GM21528 (cell line): ENCODE data around the gene ABO.
"Not testable (repeated sequence)": the region's sequence is repeated elsewhere in the genome, so short reads cannot be mapped to it uniquely, and the experiment has no call there.

ENCODE experiments used
- ATAC-seq: cut with Tn5 transposase; IDR thresholded peaks from one replicate; pipeline ENCODE4 v1.9.1; 2021; ENCODE audit warnings: mild to moderate bottlenecking, moderate library complexity; ENCODE audit not compliant: unreplicated experiment, low FRiP score

ABO gene

GRCh38 chr9:133248726-133249295, 26.2 kb downstream of the ABO start:
- no peak for ATAC-seq

- ATAC-seq = no peak
Measured at GRCh38 chr9:133247632-133248031, 27.4 kb downstream of the ABO start.

DNA sequence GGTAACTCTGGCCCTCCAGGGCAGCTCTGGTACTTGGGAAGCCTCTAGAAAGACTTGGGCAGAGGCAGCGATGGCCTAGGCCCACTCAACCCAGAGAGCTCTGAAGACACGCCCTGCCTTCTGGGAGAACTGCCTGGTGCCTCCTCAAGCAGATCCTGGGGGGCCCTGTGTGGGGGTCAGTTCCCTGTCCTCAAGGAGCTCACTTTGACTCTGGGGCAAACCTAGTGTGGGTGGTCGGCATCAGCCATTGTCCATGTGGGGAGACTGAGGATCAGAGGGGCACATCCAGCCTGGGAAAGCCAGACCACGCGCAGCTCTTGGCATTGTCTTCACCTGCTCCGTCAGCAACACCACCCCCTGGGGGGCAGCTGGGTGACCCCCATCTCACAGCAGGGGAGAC, 28.0 kb downstream of the ABO start:
- ATAC-seq = no peak

DNA sequence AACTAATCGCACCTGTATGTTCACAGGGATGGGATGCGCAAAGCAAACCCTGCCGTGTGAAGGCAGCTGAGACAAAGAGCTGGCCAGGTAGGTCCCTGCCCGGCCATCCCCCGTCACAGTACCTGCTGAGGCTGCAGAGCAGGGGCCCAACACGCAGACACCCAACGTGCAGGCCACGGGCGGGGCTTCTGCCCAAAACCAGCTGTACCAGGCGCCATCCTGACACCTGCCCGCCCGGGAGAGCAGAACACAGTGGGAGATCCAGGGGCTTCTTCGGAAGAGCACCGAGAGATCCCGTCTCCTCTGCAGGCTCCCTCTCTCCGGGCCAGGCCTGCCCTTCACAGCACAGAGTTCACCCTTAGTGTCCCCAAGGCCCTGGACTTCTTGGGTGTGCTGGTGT, 28.4 kb downstream of the ABO start:
- ATAC-seq = no peak

- ATAC-seq = no peak
Measured at GRCh38 chr9:133242991-133243390, 32.0 kb downstream of the ABO start.

DNA sequence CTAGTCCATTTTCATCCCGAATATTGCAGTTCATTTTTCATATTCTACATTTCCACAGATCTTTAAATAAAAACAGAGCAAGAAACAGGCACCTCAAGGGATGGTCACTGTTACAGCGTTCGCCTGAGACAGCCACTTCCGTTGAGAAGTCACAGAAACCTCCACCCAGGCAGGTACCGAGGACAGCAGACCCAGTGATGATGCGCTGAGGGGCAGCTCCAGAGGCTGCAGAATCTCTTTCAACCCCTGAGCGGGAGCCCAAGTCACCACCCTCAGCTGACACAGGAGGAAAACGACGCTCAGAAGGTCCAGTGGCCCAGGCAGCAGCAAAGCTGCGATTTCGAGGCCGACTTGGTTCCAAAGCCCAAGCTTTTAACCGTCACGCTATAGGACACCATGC, 32.8 kb downstream of the ABO start:
- ATAC-seq = no peak

DNA sequence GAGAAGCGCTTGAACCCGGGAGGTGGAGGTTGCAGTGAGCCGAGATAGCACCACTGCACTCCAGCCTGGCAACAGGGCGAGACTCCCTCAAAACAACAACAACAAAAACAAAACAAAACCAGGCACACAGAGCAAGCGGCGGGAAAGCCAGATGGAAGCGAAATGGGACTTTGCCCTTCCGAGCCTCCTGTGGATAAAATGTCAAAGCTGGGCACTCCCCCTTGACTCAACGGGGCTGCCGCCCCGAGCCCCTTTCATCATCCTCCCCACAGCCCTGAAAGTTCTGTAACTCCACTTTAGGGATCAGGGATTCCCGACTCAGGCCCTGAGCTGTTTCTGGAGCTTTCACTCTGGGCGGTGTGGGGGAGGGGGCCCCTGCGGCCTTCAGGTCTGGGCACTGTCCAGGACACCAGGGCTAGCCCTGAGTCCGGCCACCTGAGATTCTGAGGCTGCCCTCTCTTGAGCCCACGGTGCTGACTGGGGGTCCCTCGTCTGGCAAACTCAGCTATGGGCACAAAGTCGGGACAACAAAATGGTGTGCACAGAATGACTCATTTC, 35.4 kb downstream of the ABO start:
- ATAC-seq = no peak

DNA sequence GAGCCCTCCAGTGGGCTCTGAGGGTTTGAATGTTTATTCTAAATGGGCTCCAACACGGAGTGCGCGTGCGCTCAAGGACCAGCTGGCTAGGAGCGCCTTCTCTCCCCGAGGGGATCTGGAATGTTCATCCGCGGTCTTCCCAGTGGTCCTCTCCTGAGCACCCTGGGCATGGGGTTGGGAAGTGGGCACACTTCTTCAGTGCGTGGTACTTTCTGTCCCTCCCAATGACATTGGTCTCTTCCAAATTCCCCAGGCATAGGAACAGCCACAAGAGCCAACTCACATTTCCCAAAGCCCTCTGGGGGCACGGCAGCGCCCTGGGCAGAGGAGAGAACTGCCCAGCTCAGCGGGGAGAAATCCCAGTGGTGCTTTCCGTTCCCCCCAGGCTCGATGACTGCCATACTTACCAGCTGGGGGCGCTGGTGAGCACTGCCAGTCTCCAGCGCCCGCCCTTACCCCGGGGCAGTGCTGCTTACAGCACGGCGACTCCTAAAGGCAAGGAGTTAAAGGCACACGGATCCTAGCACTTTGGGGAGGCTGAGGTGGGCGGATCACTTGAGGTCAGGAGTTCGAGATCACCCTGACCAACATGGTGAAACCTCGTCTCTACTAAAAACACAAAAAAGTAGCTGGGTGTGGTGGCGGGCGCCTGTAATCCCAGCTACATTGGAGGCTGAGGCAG, 36.0 kb downstream of the ABO start:
- ATAC-seq = no peak

GRCh38 chr9:133238272-133238850, 36.6 kb downstream of the ABO start:
- ATAC-seq = no peak

- no peak for ATAC-seq
Measured at GRCh38 chr9:133237035-133237731, 37.8 kb downstream of the ABO start.

DNA sequence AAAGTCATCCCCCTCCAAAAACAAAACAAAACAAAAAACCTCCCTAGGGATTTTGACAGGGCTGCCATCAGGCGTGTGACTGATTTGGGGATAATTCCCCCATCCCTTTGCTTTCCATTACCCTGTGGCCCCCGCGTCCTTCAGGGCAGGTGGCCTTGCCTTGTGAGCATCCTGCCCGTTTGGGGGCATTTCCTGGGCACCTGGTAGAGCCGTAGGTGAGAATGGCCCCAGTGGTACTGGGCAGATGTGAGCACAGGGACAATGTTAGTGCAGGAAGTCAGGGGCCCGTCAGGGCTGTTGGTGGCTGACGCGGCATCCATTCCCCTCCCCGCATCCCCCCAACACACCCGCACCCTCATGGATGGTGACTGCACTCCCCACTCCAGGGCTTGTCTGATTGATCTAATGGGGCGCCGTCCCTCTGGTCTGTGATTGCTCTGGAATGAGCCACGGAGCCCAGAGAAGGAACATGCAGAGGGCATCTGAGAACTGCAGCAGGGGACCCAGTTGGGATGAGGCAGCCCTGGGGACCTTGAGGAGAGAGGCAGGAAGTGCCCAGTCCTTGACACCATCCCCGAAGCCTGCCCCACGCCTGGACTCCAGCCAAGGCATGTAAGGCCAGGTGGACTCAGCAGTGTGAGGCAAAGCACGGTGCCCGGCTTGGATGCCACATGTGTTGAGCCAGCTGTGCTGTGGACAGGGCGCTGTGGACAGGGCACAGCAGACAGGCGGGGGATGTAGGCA, 38.5 kb downstream of the ABO start:
- not testable (repeated sequence) for ATAC-seq

- ATAC-seq = no peak
Measured at GRCh38 chr9:133235549-133236222, 39.3 kb downstream of the ABO start.

- ATAC-seq = no peak
Measured at GRCh38 chr9:133234577-133235322, 40.3 kb downstream of the ABO start.

DNA sequence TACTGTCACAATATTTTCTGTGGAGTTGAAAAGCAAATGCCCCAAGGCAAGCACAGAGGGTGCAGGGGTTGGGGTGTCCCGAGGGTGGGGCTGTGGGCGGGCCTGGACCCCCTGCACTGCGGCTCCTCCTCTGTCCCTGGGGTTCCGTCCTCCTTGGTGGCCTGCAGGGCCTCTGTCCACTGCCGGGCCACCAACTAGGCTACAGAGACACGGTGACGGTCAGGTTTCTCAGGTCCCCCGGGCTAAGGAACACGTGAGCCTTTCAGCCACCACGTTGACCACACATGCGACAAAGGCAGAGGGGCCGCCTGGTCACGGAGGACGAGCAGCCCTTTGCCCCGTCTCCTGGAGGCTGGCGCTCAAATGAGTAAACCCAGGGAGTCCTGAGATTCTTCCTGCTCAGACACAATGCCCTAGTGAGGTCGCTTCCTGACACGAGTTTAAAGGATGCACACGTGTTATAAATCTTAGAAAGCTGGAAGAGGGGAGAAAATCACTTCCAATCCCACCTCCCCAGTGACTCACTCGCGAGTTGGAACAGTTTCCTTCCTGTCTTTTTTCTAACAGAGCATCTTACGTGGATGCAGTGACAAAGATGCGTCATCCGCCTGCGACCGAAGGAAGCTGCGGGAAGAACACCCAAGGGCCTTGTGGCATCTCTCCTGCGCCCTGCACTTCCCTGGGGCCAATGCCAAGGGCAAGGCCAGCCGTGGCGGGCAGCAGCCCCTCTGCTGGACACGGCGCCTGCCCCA, 41.1 kb downstream of the ABO start:
- no peak for ATAC-seq

- not testable (repeated sequence) for ATAC-seq
Measured at GRCh38 chr9:133231934-133232568, 43.0 kb downstream of the ABO start.

- not testable (repeated sequence) for ATAC-seq
Measured at GRCh38 chr9:133230514-133230913, 44.5 kb downstream of the ABO start.

- no peak for ATAC-seq
Measured at GRCh38 chr9:133230093-133230492, 44.9 kb downstream of the ABO start.
